22Rv1 (cell line): ENCODE data around the gene EIPR1.

Experiments
- CTCF ChIP-seq: fragments of 450-650 bp; IDR thresholded peaks from 2 replicates; pipeline ENCODE4 v1.5.1; 2017; ENCODE audit warnings: mild to moderate bottlenecking
- ZFX ChIP-seq: fragments of 450-650 bp; IDR thresholded peaks from 2 replicates; pipeline ENCODE4 v1.6.1; 2017; ENCODE audit warnings: antibody characterized with exemption, borderline replicate concordance

GRCh38 chr2:3199627-3200345, 177.8 kb downstream of the EIPR1 start:
- TF ChIP-seq CTCF (no peak), ZFX (no peak)
